Renal cortex interstitium (tissue), 11 donors: ENCODE measurements around the gene P3H2. TPM values are rescaled to one million over a fixed set of nuclear protein-coding genes. Genes with fewer than 3 reads are reported as not detected.

Experiments used
- DNase-seq, 11 donors: peaks; one replicate each; pipeline ENCODE4 v3.0.0-alpha.2; 2013; ENCODE audit warnings: low read depth in 9 of 11, low spot score in 4 of 11; ENCODE audit errors: extremely low read depth in 1 of 11
- polyA plus RNA-seq, 3 donors: library from polyadenylated mRNA; unstranded; fragments of 120-200 nt; gene quantifications; one replicate each; pipeline ENCODE4 v1.2.1, GENCODE V29; 2013; ENCODE audit not compliant: insufficient read length in 3 of 3

Gene P3H2
- polyA plus RNA-seq, 3 donors = 85.3 to 90.4 (median 86.5) TPM

DNA sequence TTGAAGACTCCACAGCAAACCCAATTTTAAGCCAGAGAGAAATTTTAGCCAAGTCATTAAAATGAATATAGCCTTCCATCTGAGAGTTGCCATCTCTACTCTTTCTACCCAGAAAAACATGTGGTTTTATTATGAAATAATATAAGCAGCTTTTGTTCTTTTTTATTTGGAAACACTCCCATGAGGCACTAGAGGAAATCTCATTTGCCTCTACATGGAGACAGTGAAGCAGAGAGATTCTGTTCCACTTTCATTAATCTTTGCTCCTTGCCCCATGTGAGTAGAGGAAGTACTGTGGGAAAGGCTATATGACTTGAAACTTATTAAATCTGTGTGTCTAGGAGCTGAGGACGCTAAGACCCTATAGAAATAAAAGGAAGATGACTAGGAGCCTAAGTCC is 111.1 kb downstream of the P3H2 start:
- no peak for DNase-seq

DNA sequence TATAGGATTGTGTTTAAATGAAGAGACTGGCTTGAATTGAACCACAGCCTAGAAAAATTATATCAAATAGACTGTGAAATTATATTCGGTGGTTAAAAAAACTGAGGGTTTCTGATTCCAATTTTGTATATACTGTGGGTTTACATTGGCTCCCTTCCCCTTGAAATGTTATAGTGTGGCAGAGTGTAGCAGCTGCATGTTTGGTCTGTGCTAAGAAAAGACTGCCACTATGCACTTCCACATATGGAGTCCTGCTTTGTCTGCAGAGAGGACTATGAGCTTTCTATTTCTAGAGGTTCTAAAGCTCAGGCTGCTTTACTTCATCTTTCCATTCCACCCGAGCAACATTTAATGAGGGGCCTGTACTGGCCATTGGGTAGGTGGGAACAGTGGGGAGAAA is 112.3 kb downstream of the P3H2 start:
- DNase-seq = no peak

DNA sequence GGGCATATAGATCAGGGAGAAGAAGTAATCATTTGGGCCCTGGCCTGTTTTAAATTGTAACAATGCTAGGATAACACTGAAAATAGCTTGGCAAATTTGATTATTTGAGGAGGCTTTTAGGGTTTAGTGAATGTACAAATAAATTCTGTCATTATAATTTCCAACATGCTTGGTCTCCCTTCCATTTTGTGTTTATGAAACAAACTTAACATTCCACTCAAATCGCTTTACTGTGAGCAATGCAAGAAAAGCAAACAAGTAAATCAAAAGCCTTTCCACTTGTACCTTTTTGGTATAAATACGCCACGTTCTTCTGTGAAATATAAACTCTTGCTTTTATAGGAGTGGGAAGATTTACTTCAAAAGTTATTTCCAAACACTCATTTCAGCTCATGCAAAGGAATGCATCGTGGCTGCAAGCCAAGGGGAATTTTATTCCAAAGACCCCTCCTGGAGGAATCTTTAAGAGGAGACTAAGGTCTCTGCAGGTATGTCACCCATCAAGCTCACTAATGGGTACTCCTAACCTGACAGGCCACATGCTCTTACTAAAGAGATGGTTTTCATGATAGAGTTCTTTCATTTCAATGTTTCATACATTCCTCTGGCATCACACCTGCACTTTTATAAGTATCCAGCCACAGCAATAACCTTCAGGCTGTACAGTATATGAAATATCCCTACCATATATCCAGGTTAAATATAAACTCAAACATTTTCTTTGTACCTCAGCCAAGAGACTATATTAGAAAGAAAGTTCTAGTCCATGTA is 115.2 kb downstream of the P3H2 start:
- no peak for DNase-seq

DNA sequence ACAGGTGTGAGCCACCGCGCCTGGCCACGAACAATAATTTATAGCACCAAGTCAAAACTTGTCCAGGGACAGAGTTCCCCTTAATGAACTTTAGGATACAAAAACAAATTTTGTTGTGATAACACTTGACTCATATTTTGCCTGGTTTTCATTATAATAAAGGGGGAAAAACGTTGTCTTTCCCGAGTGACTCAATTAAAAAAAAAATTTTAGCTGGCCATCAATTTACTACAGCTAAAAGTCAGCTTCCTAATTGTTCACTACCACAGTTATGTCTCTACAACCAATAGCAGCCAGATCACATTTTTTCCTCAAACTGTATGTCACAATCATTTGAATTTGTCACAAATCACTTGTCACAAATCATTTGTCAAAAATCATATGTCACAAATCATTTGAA is 116.0 kb downstream of the P3H2 start:
- DNase-seq = no peak

DNA sequence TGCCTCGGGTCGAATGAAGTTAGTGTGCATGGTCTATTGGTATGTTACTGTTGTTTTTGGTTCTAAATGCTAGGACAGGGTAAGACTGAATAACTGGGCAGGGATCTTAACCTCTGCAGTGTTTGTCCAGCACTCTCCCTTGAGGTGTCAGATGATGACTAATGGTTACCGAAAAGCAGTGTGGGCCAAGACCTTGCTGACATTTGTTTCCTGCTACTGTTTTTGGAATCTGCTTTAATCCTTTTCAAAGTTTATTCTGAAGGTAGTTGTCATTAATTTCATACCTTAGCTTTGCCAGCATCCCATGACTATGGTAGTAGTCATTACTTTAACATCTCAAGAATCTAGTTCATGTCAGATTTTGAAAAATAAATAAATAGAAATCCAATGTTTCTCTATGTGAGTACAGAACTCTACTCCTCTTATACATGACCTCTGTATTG is 117.0 kb downstream of the P3H2 start:
- DNase-seq = no peak

DNA sequence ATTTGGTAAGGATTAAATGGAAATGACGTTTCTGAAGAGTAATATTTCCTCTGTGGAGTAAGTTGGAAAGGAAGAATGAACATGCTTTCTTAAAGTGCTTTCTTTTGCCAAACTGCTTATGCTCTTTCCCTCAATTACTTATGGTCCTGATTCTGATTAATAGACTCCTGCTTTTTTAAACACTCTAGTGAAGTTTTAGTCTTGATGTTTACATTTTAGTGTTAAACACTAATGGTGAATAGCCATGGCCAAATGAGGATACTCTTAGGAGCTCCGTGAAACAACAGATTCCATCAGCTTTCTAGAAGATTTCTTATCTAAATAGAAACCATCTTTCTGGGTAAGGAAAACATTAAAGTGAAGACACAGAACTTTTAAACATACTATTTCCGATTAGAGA is 117.6 kb downstream of the P3H2 start:
- no peak for DNase-seq

GRCh38 chr3:190001426-190001825 is 119.3 kb downstream of the P3H2 start:
- DNase-seq = no peak

DNA sequence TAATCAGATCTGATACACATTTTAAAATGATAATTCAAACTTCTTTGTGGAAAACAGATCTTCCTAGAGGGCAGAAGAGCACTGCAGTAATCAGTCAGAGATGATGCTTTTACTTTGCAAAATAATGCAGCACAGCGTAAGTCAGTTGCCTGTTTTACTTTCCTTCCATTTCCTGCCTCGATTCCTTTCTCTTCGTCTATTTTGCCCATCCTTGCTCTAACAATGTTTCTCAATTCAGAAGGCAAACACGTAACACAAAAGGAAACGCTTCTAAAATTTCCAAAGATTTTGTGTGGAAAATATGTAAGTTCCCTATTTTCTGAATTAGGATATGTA is 119.9 kb downstream of the P3H2 start:
- DNase-seq = no peak

GRCh38 chr3:190000187-190000860 is 120.4 kb downstream of the P3H2 start:
- no peak for DNase-seq

DNA sequence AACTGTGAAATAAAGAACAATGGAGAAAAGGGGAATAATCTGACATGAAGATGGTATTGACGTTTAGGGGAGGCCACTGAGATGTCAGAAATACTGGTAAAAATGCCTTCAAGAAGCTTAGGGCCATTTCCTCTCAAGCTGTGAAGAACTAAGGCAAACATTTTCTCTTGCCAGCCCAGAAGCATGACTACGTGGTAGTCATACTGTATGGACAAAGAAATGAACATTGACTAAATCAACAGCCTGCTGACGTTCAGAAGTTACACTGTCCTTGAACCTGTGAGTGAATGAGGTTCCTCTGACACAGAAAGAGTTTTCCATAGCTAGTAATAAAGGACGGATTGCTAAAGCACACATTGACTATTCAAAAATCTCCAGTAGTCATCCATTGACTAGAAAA is 121.0 kb downstream of the P3H2 start:
- no peak for DNase-seq

DNA sequence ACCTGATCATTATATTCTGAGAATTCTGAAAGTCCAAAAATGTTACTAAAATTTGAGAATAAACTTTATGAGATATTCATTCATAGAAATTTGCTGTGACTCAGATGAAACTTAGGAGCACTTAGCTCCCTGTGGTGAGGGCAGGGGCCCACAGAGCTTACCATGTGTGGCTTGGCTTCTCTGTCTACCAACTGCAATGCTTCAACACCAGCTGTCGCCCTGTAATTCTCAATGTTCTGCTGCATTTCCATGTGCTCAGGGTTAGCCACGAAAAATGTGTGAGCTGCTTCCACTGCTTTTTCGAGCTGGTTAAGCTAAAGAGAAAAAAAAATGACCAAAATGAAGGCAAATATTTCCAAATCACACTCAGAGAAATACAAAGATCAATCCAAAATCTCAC is 125.6 kb downstream of the P3H2 start:
- DNase-seq = no peak

GRCh38 chr3:189990826-189991225 is 129.9 kb downstream of the P3H2 start:
- DNase-seq = no peak

GRCh38 chr3:189988854-189989253 is 131.8 kb downstream of the P3H2 start:
- no peak for DNase-seq

DNA sequence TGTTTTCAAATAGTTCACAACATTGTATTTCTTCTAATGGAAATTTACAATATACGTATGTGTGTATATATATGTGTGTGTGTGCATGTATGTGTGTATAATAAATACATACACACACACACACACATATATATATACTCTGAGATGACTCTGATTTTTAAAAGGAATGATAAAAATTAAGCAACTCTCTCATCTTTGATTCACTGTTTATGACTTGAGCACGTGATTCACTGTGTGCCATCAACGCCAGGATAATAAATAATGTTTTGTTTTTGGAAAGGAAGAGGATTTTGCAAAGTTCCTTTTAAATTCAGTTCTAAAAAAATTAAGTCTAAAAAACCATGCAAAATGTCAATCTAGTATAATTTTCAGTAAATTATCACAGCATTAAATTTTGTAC is 132.4 kb downstream of the P3H2 start:
- DNase-seq = no peak

DNA sequence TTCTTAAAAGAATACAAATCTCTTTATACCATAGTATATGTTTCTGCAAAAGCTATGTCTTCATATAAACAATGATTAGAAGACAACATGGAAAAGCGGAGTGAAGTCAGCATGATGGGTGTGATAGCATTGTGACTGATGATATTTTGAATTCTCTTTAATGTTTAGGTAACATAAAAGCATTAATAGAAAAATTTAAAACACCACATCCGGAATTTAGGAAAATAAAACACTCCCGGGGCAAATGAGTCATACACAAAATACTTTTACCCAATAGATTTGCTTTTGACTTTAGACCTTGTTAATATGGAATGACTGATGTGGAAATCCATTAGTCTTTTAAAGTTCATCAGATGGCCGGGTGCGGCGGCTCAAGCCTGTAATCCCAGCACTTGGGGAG is 134.7 kb downstream of the P3H2 start:
- DNase-seq = no peak

DNA sequence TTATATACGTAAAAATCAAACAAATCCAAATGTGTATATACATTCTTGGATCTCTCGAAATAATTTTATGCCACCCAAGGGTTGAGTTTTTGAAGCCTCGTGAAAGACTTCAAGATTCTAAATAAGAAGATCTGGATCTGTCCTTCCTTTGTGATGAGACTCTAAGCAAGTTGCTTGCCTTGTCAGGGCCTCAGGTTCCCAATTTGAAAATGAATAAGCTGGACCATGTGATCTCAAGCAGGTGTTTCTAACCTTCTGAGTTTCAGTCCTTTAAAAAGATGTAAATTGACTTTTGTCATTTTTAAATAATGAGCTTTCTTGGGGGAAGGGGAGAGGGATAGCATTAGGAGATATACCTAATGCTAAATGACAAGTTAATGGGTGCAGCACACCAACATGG is 137.1 kb downstream of the P3H2 start:
- no peak for DNase-seq

DNA sequence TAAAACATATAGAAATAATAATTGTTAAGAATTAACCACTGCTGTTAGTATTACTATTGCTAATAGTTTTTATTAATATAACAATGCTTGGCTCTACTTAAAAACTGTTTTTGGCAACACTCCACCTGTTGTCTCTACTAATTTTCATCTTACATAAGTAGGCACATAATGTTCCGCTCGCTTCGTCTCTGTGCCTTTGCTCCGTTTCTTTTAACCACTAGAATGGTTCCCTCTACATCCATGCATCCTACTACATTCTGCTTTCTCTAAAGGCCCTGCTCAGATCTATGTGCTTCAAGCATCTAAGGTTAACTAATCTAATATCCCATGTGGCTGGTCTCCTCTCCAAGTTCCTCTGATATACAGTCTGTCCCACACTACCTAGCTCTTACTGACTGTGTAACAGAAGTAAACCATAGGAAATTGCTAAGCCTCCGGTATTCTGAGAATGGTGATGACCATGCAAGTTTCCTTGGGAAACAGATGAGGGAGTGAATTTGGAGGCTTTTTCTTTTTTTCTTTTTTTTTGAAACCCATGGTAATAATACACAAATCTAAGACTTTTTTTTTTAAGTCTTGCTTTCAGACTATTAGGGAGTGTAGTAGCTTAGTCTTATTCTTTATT is 138.3 kb downstream of the P3H2 start:
- no peak for DNase-seq

- no peak for DNase-seq
Measured at GRCh38 chr3:189981668-189982067, 139.0 kb downstream of the P3H2 start.

DNA sequence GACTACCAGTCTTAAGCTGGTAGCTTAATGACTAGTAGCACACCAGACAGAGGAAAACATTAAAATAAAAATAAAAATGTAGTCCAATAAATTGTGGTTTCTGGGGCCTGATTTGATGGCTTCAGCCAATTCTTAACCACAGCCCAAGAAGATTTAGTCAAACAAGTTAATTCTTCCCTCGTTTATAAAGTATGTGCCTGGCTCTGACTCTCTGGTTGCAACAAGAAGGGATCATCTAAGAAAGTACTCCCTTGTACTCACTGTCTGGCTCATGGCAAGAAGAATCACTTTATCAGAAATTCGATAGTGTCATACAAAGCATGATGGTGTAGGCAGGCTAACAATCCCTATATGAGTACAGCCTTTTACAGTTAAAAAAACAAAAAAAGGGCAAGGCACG is 141.9 kb downstream of the P3H2 start:
- DNase-seq = no peak

- no peak for DNase-seq
Measured at GRCh38 chr3:189977174-189977573, 143.5 kb downstream of the P3H2 start.
